ENCODE results near the gene CENPQ.

CENPQ gene

DNA sequence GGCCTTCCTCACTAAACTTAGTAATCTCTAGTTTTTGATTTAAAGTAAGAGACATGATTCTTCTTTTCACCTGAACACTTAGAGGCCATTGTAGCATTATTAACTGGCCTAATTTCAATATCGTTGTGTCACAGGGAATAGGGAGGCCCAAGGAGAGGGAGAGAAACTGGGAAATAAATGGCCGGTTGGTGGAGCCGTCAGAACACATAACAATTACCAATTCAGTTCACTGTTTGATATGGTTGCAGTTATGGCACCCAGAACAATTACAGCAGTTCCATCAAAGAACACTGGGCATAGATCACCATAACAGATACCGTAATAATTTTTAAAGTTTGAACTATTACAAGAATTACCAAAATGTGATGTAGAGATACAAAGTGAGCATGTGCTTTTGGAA lies 27.5 kb downstream of the CENPQ start:
- TF ChIP-seq, protein P1, sequence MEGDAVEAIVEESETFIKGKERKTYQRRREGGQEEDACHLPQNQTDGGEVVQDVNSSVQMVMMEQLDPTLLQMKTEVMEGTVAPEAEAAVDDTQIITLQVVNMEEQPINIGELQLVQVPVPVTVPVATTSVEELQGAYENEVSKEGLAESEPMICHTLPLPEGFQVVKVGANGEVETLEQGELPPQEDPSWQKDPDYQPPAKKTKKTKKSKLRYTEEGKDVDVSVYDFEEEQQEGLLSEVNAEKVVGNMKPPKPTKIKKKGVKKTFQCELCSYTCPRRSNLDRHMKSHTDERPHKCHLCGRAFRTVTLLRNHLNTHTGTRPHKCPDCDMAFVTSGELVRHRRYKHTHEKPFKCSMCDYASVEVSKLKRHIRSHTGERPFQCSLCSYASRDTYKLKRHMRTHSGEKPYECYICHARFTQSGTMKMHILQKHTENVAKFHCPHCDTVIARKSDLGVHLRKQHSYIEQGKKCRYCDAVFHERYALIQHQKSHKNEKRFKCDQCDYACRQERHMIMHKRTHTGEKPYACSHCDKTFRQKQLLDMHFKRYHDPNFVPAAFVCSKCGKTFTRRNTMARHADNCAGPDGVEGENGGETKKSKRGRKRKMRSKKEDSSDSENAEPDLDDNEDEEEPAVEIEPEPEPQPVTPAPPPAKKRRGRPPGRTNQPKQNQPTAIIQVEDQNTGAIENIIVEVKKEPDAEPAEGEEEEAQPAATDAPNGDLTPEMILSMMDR (IDR thresholded peaks at IDR 0.05; ENCODE audit: borderline replicate concordance, extremely low read depth, low read length, poor library complexity, severe bottlenecking), result no peak
- no peak for TF ChIP-seq EZH2 (IDR thresholded peaks at IDR 0.05; ENCODE audit: borderline replicate concordance, low read depth, low read length, severe bottlenecking)
- H3K4me1 ChIP-seq (ENCODE audit: insufficient read depth, low read length), result no peaks in the 10 kb centered on the region

DNA sequence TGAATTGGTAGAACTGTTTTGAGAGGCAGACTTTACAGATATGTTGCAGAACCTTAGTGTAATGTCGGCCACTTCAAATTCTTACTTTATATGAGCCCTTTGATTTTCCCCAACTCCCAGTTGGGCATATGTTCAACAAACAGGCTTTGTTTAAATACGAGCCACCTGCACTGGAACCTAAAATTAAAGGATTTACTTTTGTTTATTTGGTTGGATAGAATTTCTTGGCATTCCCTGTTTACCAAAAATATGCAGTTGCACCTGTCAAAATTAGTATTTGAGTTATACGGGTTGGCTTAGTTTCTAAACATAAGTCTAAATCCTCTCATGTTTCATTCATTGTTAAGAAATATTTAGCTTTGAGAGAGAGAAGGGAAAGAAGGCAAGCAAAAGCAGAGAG lies 34.1 kb downstream of the CENPQ start:
- Histone ChIP-seq H3K9me3 (ENCODE audit: insufficient read depth, low read length, severe bottlenecking) (no peaks in the 10 kb centered on the region), H3K27ac (ENCODE audit: low read length) (no peak overlapping the region), H3K4me1 (ENCODE audit: insufficient read depth, low read length) (no peaks in the 10 kb centered on the region), H3K4me3 (ENCODE audit: low read depth in 1 of 2, low read length in 2 of 2) (no peak overlapping the region), H3K36me3 (ENCODE audit: insufficient read depth, low read length) (peaks cover 18% of the 10 kb centered on the region), H4K20me1 (ENCODE audit: insufficient read depth, low read length) (no peaks in the 10 kb centered on the region), H2AFZ (ENCODE audit: low read depth, low read length) (no peak overlapping the region), H3K79me2 (ENCODE audit: insufficient read depth, low read length) (no peaks in the 10 kb centered on the region), H3K4me2 (ENCODE audit: insufficient read depth, low read length) (no peak overlapping the region), H3K27me3 (ENCODE audit: insufficient read depth, low read length, poor library complexity) (no peaks in the 10 kb centered on the region), H3K9ac (ENCODE audit: low read depth, low read length) (no peak overlapping the region)
- ATAC-seq (ENCODE audit: insufficient read depth, low read depth) (no peak), DNase-seq (no peak)
- no peak for TF ChIP-seq EZH2 (IDR thresholded peaks at IDR 0.05; ENCODE audit: borderline replicate concordance, low read depth, low read length, severe bottlenecking)
- TF ChIP-seq, protein P1 (IDR thresholded peaks at IDR 0.05; ENCODE audit: borderline replicate concordance, extremely low read depth, low read length, poor library complexity, severe bottlenecking), result no peak

More for the DNA sequence above, 27.5 kb downstream of the CENPQ start:
- Histone ChIP-seq H2AFZ (ENCODE audit: low read depth, low read length) (no peak overlapping the region), H3K4me2 (ENCODE audit: insufficient read depth, low read length) (no peak overlapping the region), H3K27ac (ENCODE audit: low read length) (no peak overlapping the region), H3K9me3 (ENCODE audit: insufficient read depth, low read length, severe bottlenecking) (no peaks in the 10 kb centered on the region), H3K36me3 (ENCODE audit: insufficient read depth, low read length) (peaks cover 75% of the 10 kb centered on the region), H3K79me2 (ENCODE audit: insufficient read depth, low read length) (no peaks in the 10 kb centered on the region), H4K20me1 (ENCODE audit: insufficient read depth, low read length) (no peaks in the 10 kb centered on the region), H3K9ac (ENCODE audit: low read depth, low read length) (no peak overlapping the region), H3K4me3 (ENCODE audit: low read depth in 1 of 2, low read length in 2 of 2) (no peak overlapping the region), H3K27me3 (ENCODE audit: insufficient read depth, low read length, poor library complexity) (no peaks in the 10 kb centered on the region)
- ATAC-seq (ENCODE audit: insufficient read depth, low read depth), result no peak
- no peak for DNase-seq

DNA sequence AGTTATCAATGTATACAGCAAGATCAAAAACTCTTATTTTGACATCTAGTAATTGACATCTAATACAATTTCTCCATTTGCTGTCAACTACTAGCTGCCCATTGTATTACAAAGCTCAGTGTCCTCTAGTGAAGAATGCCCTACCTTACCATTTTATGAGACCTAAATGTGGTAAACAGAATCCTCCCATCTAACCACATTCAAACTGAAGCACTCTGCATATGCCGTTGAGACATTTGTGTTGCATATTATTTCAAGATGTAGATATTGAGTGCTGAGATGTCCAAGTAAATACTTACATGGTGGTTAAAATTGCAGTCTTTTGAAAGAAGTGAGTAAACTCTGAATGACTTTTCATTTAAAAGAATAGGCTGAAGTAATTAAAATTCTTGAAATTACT lies 36.0 kb downstream of the CENPQ start:
- no peaks in the 10 kb centered on the region for H3K27me3 ChIP-seq (ENCODE audit: insufficient read depth, low read length, poor library complexity)
- no peaks in the 10 kb centered on the region for H3K4me1 ChIP-seq (ENCODE audit: insufficient read depth, low read length)
- no peak overlapping the region for H3K27ac ChIP-seq (ENCODE audit: low read length)
- no peak overlapping the region for H3K4me3 ChIP-seq (ENCODE audit: low read depth in 1 of 2, low read length in 2 of 2)
- ATAC-seq (ENCODE audit: insufficient read depth, low read depth) (no peak), DNase-seq (no peak)
- no peaks in the 10 kb centered on the region for H3K9me3 ChIP-seq (ENCODE audit: insufficient read depth, low read length, severe bottlenecking)
- H3K36me3 ChIP-seq (ENCODE audit: insufficient read depth, low read length), result peaks cover 1% of the 10 kb centered on the region; the same call in 1 of the 2 replicates
- no peak overlapping the region for H3K9ac ChIP-seq (ENCODE audit: low read depth, low read length)
- no peaks in the 10 kb centered on the region for H3K79me2 ChIP-seq (ENCODE audit: insufficient read depth, low read length)
- TF ChIP-seq, protein P1 (IDR thresholded peaks at IDR 0.05; ENCODE audit: borderline replicate concordance, extremely low read depth, low read length, poor library complexity, severe bottlenecking), result no peak
- no peak for TF ChIP-seq EZH2 (IDR thresholded peaks at IDR 0.05; ENCODE audit: borderline replicate concordance, low read depth, low read length, severe bottlenecking)
- H3K4me2 ChIP-seq (ENCODE audit: insufficient read depth, low read length), result no peak overlapping the region
- H2AFZ ChIP-seq (ENCODE audit: low read depth, low read length), result no peak overlapping the region
- no peaks in the 10 kb centered on the region for H4K20me1 ChIP-seq (ENCODE audit: insufficient read depth, low read length)

DNA sequence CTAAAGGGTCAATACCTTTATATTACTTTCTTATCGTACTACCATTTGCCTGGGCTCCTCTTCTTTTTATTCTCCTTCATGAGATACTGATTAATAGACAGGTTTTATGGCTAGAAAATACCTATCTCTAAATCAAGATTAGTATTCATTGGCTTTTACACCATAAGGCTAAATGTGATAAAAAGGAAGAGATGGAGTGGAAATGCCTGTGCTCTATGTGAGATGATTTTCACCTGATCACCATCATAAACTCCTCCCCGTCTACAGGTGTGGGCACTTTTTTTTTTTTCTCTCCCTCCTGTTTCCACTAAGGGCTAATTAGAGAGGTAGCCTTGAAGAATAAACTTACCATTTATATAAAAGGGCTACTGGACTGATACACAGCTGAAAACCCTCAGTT lies 36.5 kb downstream of the CENPQ start, which contains the start of gene GLYATL3:
TSS of gene GLYATL3 (plus strand) at position 301 of the 400 bp plus-strand sequence. CDS start 12,068 bp downstream, outside the sequence.
- no peaks in the 10 kb centered on the region for H3K36me3 ChIP-seq (ENCODE audit: insufficient read depth, low read length)
- H3K79me2 ChIP-seq (ENCODE audit: insufficient read depth, low read length), result no peaks in the 10 kb centered on the region
- H3K4me3 ChIP-seq (ENCODE audit: low read depth in 1 of 2, low read length in 2 of 2), result no peak within 1 kb of the TSS
- no peak within 1 kb of the TSS for H3K27ac ChIP-seq (ENCODE audit: low read length)
- no peaks in the 10 kb centered on the region for H3K9me3 ChIP-seq (ENCODE audit: insufficient read depth, low read length, severe bottlenecking)
- no peaks in the 10 kb centered on the region for H3K4me1 ChIP-seq (ENCODE audit: insufficient read depth, low read length)
- H3K27me3 ChIP-seq (ENCODE audit: insufficient read depth, low read length, poor library complexity), result no peaks in the 10 kb centered on the region
- no peak within 1 kb of the TSS for H3K4me2 ChIP-seq (ENCODE audit: insufficient read depth, low read length)
- no peak for DNase-seq
- no peak within 1 kb of the TSS for H2AFZ ChIP-seq (ENCODE audit: low read depth, low read length)
- ATAC-seq (ENCODE audit: insufficient read depth, low read depth), result no peak
- TF ChIP-seq EZH2 (IDR thresholded peaks at IDR 0.05; ENCODE audit: borderline replicate concordance, low read depth, low read length, severe bottlenecking), result no peak
- TF ChIP-seq, protein P1 (IDR thresholded peaks at IDR 0.05; ENCODE audit: borderline replicate concordance, extremely low read depth, low read length, poor library complexity, severe bottlenecking), result no peak
- H4K20me1 ChIP-seq (ENCODE audit: insufficient read depth, low read length), result no peaks in the 10 kb centered on the region
- no peak within 1 kb of the TSS for H3K9ac ChIP-seq (ENCODE audit: low read depth, low read length)

Measured in DND-41 (cell line).